ENCODE data around the gene IGLL1.
"Not testable (repeated sequence)": the region's sequence is repeated elsewhere in the genome, so short reads cannot be mapped to it uniquely, and the experiment has no call there.

The IGLL1 gene

DNA sequence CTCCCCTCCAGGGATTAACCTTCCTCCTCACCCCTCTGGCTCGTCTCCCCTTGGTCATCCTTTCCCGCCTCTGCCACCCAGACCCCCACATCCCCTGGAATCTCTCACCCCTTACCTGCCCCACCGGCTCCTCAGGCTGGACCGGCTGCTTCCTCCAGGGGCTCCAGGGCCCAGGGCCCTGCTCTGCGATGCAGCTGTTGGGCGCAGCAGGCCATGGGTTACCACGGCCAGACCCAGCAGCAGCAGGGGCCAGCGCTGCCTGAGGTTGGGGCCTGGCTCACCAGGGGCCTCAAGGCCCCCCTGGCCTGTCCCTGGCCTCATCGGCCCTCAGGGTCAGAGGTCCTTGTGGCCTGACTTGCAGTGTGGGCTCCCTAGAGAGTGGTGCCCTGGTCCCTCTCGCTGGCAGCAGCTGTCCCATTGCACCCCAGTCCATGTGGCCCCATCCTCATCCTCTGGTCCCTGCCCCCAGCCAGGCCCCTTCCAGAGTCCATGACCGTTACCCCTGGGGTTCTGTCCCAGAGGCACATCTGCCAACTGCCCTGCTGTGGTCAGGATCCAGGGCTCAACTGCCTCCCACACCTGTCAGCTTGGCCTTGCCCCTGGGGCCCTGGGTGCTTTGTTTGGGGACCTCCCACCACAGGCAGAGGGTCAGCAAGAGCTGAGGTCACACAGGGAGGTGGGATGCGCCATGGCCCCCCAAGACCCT lies at the start of gene IGLL1:
Gene IGLL1 (minus strand): TSS at position 421 of the 706 bp plus-strand sequence. CDS start 100 bp downstream, at position 321.
- in situ Hi-C loops (cut with MboI; ENCODE audit: low sequenced_read_pairs) = no loop called here

DNA sequence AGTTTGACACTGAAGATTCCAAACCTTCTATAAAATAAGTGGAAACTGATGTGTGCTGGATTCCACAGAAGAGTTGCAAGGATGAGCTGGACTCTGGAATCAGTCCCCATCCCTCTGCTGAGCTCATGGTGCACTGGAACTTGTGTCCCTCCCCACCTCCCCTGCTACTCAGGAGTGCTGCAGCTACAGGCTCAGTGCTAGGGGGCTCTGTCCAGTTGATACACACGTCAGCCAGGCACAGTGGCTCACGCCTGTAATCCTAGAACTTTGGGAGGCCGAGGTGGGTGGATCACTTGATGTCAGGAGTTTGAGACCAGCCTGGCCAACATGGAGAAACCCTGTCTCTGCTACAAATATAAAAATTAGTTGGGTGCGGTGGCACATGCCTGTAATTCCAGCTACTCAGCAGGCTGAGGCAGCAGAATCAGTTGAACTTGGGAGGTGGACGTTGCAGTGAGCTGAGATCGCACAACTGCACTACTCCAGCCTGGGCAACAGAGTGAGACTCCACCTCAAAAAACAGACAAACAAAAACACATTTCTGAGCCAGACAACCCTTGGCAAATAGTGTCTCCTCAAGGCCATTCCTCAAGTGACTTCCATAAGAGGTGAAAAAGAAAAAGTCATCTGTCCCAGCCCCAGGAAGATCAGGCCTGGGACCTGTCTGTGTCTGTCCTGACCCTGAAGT lies 48.1 kb upstream of the IGLL1 start:
- in situ Hi-C loops (cut with MboI; ENCODE audit: low sequenced_read_pairs) = not testable (repeated sequence)

DNA sequence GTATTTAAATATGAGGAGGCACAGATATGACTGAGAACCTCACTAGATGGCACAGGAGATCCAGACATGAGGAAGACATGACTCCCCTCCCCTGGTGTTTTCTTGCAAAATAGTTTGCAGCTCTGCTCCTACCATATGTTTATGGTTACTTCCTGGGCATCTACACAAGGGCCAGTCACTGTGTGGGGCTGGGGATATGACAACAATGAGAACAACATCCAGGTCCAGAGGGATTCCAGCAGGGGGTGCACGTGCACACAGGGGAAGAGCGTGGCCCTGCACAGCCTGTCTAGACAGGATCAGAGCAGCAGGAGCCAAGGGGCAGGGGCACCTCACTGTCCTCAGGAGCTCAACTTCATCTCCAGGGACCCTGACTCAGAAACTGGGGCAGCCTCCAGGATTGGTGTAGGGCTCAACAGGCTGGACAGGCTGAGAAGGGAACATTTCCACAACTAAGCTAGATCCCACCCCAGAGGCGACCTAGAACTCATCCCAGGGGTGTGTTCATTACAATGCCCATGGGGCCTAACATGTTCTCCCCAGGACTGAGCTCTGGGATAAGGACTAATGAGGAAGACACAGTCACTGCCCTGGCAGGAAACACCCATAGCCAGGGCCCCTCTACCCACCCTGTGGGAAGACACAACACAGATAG lies 47.4 kb upstream of the IGLL1 start:
- in situ Hi-C loops (cut with MboI; ENCODE audit: low sequenced_read_pairs) = not testable (repeated sequence)

DNA sequence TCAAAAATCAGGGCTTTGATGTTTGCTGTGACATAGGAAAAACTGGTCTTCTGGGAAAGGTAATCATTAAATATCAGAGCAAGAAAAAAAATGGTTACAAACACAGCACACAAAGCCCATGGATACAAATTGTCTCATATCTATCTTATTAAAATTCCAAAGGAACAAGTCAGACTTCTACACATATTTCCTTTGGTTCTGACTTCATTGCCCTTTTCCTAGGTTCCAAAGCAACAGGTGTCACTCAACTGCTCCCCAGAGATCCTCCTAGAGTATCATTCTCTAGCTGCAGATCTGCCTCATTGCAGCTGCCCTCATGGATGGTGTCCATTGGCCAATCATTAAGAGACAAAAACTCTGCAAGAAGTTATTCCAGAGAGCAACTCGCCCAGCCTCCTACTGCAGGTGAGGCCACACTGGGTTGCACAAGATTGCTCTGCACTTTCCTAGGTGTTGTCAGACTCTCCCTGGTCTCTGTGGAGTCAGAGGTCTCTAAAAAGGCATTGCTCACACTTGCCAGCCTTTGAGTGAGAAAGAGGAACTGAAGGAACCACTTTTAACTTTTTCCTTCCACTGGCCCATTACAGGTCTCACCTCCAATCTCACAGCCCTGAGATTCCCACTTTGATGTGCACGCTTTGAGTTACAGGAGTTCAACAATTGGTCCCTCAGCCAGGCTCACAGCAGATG lies 46.3 kb upstream of the IGLL1 start:
- in situ Hi-C loops (cut with MboI; ENCODE audit: low sequenced_read_pairs) = no loop called here

DNA sequence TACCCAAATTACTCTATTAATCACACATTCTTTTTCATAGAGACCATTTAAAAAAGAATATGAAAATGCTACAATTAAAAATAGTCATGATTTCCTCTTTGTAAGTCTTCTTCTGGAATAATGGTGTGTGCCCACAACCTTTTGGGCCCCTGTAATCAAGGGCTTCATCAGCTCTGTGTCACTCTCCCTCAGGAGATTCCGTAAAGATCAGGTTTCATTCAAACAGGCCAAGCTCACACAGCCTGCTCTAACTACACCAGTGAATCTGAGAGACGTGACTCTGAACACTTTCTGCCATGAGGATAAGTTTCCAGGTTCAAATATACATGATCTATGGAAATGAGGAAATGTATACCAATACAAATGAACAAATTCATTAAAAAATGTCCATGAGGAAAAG lies 42.5 kb upstream of the IGLL1 start:
- in situ Hi-C loops (cut with MboI; ENCODE audit: low sequenced_read_pairs) = no loop called here

DNA sequence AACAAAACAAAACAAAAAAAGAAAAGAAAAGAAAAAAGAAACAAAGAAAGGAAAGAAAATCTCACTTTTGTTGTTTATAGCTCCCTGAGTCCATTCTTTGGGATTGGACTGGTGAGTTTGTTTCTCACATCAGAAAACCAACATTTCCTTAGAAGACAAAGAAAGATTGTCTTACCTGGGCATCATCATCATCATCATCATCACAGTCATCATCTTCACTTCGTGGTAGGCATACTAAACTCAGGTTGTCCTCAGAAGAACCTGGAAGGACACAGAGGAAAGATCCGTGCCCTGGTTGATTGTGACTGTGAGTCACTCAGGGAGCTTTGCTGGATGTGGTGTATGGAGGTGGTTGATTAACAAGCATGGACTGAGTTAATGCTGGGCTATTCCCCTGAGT lies 41.8 kb upstream of the IGLL1 start:
- in situ Hi-C loops (cut with MboI; ENCODE audit: low sequenced_read_pairs) = not testable (repeated sequence)

DNA sequence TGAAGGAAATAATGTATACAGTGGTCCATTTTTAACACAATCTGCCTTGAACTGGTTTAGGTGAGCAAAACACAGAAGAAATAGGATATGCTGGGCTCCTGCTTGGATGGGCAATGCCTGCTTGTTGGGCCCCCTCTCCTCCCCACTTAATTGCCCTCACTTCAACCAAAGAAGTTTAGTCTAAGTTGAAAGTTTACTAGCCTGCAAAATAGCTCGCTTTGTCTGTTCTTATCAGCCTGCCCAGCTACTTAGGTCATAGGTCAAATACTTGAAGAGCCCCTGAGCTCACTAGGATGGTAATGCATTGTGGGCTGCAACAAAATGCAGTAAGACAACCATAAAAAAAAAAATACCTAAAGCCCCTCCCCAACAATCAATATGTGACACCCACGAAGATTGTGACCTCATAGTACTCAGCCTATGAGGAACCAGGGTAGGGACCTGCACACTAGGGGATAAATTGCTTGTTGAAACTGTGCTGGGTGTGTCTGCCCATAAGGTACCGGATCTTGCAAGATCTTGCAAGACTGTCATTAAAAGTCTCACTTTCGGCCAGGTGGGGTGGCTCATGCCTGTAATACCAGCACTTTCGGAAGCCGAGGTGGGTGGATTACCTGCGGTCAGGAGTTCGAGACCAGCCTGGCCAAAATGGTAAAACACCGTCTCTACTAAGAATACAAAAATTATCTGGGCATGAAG lies 41.1 kb upstream of the IGLL1 start:
- in situ Hi-C loops (cut with MboI; ENCODE audit: low sequenced_read_pairs) = no loop called here

DNA sequence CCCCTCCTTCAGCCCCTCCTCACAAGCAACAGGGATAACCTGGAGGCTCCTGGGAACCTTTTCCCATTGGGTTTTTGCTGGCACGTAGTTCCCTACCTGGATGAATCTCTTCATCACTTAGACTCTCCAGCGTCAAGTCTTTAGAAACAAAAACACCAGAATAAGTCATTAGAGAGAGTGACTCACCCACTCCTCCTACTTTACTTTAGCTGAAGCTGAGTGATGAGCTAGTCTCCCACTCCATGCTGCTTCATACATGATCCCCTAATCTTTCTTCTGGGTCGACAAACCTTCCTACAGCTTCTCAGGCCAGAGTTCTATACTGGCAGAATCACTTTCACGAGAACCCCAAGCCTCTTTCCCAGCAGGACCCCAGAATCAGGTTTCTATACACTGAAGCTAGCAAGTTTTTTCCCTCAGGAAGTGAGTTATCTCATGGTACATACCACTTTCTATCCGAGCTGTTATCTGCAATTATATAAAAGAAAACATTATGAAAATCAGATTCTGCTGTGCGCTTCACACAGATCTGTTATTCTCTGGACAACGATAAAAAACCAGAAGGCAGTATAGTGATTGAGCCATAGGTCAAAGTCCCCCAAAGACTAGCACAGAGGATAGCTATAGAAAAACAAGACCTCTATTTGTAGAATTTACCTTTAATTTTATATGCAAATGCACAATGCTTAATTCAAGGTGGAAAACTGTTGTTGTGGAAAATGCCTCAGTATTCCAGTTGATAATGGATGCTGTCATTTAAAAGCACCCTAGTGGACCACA lies 33.3 kb upstream of the IGLL1 start:
- in situ Hi-C loops (cut with MboI; ENCODE audit: low sequenced_read_pairs) = no loop called here

DNA sequence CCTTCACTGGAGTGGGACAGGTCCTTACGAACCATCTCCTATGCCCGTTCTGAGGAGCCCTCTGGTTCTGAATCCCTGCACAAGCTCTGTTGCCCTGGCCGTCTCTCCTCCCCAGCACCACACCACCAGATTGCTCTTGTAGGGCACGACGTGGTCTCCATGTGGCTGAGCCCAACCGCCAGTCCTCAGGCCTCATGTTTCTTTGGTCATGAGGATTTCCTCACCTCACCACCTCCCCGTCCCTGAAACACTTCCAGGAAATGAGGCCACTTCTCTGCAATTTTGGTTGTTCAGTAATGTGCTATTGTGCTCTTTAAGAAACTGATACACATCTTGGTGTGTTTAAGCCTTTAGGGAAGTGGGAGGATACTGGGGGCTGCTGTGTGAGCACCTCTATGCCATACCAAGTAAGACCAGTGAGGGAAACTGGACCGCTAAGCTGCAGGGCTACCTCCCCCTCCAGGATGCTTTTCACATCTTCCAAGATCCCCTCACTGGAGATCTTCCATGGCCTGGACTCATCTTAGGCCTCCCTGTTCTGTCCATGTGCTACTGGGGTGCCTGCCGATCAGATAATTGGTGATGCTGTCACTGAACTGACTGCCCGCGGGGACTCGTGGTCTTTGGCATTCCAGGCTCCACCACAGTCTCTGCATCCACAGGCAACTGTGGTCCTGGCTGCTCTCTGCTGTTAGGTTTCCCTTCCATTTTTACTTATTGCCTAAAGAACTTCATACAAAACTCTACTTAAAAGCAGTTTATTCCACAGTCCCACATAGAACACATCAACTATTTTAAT lies 30.1 kb upstream of the IGLL1 start:
- in situ Hi-C loops (cut with MboI; ENCODE audit: low sequenced_read_pairs) = no loop called here

DNA sequence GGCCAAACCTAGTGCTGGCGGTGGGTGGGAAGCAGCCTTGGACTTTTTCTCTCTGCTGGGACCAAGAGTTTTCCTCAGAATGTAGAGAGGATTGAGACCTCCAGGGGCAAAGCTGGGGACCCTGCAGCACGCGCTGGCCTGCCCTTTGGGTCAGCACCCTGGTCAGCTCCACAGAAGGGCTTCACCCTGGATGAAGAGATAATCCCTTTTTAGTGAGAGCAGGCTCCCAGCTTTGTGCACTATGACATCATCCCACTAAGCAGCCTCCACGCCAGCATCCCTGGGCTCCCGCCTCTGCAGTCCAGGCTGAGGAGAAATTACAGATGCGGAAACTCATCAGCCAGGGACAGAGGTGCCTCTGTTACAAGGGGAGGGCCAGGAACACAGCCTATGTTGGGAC lies 28.5 kb upstream of the IGLL1 start:
- in situ Hi-C loops (cut with MboI; ENCODE audit: low sequenced_read_pairs) = no loop called here

DNA sequence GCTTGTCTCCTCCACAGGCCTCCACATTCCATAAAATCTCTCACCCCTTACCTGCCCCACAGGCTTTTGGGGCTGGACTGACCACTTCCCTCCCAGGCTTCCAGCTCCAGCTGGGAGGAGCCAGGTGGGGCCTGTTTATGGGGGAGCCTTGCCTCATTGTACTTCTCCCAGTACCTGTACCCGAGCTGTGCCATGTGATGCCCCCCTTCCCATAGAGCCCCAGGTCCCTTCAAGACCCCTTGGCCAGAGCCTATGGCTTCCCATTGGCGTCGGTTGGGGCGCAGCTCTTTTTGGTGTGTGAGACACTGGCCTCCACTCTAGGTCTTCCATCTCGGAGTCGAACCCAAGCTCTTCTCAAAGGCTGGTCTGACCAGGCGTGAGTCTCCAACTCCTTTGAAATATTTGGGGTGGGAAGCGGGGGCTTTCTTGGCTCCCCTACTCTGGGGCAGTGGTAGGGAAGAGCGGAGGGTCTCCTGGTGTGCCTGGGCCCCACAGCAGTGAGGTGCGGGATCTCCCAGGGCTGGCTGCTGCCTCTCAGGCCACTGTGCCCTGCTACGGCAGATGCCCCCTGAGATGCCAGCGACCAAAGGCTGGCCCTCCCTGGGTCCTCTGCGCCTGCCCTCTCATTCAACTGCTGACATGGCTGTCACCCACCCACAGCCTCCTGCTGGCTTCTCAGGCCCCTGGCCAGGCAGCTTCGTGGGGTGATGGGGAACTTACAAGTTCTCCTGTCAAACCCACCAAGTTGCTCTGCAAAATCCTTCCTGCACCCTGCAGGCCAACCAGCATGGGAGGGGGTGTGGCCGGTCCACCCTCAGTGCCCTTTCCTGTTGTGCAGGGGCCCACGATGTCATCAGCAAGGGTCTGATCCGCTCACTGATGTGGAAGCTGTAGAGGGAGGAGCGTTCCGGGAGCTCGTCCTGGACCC lies 26.4 kb upstream of the IGLL1 start:
- in situ Hi-C loops (cut with MboI; ENCODE audit: low sequenced_read_pairs) = no loop called here

DNA sequence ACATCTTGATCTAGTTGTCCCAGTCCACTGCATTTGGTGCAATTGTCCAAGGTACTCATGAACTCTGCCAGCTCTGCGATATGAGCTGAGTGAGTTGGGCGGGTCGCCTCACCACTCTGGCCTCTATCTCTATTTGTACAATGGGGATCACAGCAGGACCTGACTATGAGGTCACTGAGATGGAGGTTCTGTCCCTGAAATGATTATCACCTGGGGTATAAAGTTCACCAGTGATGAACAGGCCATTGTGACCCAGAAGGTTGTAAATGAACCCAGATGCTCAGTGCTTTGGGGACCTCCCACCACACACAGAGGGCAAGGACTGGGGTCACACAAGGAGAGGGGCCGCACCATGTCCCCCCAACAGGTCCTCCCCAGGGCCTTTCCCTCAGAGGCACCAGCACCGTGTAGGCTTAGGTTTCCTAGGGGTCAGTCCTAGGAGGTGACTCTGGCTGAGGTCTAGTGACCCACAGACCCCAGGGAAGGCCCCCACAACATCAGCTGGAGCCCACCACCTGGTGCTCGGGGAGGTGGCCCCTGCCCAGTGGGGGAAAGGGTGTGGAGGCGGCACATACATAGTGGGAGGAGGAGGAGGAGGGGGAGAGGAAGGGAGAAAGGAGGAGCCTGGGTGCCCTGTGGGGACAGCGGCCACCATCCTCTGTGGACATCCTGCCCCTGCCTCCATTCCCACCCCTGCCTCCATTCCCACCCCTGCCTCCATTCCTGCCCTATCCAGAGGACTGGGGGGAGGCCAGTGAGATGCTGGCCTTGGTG lies 25.0 kb upstream of the IGLL1 start:
- in situ Hi-C loops (cut with MboI; ENCODE audit: low sequenced_read_pairs) = no loop called here

DNA sequence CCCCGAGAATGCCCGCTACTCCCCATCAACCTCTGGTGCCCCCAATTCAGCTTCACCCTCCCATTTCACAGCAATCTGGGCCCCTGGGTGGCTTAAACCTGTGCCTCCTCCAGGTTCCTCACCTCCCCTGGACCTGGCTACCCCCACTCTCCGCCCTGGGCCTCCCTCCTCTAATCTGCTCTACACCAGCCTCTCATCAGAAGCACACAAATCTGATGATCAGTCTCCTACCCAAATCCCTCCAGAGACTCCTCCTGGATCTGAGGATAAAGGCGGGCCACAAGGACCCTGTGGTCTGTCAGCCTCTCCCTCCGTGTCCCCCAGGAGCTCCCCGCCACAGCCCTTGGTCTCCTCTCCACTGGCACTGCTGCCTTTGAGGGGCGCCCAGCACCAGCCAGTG lies 23.2 kb upstream of the IGLL1 start:
- in situ Hi-C loops (cut with MboI; ENCODE audit: low sequenced_read_pairs) = no loop called here

DNA sequence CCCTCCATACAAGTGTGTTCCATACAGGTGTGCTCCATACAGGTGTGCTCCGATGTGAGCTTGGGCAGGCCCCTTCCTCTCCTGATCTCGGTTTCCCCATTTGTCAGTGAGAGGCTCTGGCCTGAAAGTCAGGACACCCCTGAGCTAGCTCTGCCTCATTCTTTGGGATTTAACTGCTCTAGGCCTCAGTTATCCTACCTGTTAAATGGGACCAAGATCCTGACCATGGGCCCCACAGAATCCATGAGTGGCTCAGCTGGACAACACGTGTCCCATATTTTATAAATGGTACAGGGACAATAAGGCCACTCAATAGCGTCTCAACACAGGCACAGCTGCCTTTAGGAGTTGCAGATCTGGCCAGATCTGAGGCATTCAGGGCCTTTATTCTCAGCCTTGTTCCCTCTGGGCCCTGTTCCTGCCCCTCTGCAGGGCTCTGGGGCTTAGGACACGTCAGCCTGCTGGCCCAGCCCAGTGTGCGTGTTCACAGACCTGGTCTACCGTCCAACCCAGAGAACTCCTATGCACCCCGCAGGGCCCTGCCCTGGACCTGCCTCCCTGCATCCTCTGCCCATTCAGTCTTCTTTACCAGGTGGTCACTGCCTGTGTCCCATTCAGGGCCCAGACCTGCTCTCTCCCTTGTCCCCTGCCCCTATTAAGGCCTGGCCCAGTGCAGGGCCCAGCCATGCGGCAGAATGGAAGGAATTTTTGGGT lies 18.9 kb upstream of the IGLL1 start:
- in situ Hi-C loops (cut with MboI; ENCODE audit: low sequenced_read_pairs) = no loop called here

DNA sequence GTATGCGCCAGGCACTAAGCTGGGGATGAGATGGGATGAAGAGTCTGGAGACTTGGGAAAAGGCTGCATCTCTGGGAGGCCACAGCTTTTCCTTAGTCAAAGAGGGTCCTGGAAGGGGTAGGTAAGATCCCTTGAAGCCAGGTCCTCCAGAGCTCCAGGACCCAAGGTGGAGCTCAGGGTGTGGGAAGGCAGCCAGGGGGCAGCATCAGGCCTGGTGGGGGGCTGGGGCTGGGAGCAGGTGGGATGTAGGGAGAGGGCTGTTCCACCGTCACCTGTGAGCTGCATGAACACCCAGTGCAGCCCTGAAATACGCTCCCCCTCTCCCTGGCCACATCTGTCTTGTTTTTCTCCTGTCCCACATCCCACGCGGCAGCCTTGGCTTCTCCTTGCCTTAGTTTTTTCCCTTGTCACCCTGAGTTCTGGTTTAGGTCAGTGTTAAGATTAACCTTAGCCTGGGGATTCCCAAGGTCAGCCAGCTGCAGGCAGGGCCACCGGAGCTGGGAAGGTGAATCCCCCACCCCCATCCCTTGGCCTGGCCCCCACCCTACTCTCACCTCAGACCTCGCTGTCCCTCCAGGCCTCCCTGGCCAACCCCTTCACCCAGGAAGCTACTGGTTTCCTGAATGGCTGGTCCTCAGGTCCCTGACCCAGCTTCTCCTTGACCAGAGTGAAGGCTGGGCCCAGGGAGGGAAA lies 17.6 kb upstream of the IGLL1 start:
- in situ Hi-C loops (cut with MboI; ENCODE audit: low sequenced_read_pairs) = not testable (repeated sequence)

DNA sequence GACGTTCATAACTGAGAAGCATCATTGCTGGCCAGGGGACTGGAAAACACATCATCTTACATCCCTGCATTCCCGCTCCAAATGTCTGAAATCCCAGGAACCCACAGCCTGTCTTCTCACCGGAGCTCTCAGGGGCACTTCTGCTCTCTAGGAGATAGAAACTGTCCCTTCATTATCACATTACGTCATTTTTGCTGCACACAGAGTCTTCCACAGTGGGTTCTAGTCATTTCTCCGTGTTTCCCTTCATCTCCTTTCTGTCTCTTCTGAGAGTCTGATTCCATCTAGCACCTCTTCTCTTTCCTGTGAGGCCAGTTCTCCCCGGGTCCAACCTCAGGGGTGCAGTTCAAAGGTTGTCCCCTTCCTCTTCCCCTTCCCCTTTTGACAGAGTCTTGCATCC lies 15.8 kb upstream of the IGLL1 start:
- in situ Hi-C loops (cut with MboI; ENCODE audit: low sequenced_read_pairs) = not testable (repeated sequence)

Data from HL-60/S4 (cell line).